ENCODE results near the gene ARHGEF38.
"Not testable (repeated sequence)": the region's sequence is repeated elsewhere in the genome, so short reads cannot be mapped to it uniquely, and the experiment has no call there.

The ARHGEF38 gene

DNA sequence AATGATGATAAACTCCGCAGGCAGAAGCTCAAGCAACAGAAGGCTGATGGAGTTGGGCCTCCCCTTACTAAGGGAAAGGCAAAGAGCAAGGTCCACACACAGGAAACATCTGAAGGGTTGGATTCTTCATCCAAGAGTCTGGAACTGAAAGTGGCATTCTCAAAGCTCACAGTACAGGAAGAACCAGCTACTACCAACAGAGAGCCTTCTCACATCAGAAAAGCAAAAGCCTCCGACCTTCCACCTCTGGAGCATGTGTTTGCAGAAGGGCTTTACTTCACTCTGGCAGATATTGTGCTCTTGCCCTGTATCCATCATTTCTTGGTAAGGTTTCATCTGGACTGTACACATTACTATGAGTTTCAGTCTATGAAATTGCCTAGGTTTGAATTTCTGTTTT lies 166.8 kb downstream of the ARHGEF38 start:
- no peak for DNase-seq

DNA sequence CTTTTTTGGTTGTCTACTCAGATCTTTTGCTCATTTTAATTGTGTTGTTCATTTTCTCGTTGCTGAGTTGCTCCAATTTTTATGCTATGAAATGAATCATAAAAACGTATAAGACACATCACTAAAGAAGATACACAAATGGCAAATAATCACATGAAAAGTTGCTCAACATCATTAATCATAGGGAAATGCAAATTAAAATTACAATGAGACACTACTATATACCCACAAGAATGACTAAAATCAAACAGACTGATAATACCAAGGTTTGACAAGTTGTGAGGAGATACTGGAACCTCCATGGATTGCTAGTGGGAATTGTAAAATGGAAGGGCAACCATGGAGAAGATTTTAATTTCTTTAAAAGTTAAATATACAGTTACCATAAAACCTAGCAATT lies 173.2 kb downstream of the ARHGEF38 start:
- DNase-seq: no peak

DNA sequence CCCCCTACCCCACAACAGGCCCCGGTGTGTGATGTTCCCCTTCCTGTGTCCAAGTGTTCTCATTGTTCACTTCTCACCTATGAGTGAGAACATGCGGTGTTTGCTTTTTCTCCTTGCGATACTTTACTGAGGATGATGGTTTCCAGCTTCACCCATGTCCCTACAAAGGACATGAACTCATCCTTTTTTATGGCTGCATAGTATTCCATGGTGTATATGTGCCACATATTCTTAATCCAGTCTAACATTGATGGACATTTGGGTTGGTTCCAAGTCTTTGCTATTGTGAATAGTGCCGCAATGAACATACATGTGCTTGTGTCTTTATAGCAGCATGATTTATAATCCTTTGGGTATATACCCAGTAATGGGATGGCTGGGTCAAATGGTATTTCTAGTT lies 177.5 kb downstream of the ARHGEF38 start:
- not testable (repeated sequence) for DNase-seq

All from bone marrow (tissue), 2 donors.